ENCODE measurements around the gene CYSTM1. TPM values are rescaled to one million over a fixed set of nuclear protein-coding genes. Genes with fewer than 3 reads are reported as not detected.

Gene CYSTM1
- total and polyA plus RNA-seq, 2 donors (not counting 1 experiment from before 2014, with no cell fraction given): 6.2 to 17.0 TPM

DNA sequence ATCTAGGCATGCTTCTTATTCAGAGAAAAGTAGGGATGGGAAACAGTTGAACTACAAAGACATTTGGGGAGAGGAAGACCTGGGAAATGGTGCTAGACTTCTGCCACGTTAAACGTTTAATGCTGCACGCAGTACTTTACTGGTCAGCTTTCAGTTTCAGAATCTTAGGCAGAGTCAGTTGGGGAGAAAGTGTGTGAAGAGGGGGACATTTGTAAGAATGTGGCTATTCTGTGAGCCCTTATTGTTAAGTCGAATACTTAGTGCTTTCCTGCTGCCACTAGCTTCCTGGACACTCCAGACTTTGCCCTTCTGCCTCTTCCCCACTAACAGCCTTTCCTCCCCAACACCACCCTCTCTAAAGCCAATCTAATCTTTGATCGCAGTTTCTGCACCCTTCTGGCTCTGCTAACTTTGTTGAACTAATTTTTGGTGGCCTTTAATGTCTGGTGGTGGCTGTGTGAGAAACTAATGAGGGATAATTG, 6.1 kb downstream of the CYSTM1 start:
- no peak for TF ChIP-seq EZH2 (IDR thresholded peaks at IDR 0.05; ENCODE audit: borderline replicate concordance, insufficient read depth, low read depth, low read length, poor library complexity, severe bottlenecking)
- TF ChIP-seq, protein P1, sequence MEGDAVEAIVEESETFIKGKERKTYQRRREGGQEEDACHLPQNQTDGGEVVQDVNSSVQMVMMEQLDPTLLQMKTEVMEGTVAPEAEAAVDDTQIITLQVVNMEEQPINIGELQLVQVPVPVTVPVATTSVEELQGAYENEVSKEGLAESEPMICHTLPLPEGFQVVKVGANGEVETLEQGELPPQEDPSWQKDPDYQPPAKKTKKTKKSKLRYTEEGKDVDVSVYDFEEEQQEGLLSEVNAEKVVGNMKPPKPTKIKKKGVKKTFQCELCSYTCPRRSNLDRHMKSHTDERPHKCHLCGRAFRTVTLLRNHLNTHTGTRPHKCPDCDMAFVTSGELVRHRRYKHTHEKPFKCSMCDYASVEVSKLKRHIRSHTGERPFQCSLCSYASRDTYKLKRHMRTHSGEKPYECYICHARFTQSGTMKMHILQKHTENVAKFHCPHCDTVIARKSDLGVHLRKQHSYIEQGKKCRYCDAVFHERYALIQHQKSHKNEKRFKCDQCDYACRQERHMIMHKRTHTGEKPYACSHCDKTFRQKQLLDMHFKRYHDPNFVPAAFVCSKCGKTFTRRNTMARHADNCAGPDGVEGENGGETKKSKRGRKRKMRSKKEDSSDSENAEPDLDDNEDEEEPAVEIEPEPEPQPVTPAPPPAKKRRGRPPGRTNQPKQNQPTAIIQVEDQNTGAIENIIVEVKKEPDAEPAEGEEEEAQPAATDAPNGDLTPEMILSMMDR (IDR thresholded peaks at IDR 0.05): no peak
- Histone ChIP-seq H2AFZ (ENCODE audit: insufficient read depth, low read depth, low read length, poor library complexity, severe bottlenecking) (no peak overlapping the region), H3K27me3 (replicated peaks in 1 of 4; ENCODE audit: control extremely low read depth in 1 of 4, control insufficient read depth in 3 of 4, insufficient read depth in 4 of 4, low read length in 3 of 4) (peaks cover 0 to 3% (median 0%) of the 10 kb centered on the region in 4 experiments), H3K9me3 (ENCODE audit: control extremely low read depth in 1 of 3, control insufficient read depth in 2 of 3, insufficient read depth in 1 of 3, low read length in 2 of 3) (no peaks in the 10 kb centered on the region), H3K9ac (ENCODE audit: low read length) (no peak overlapping the region), H3K79me2 (ENCODE audit: control insufficient read depth, insufficient read depth, low read length) (peaks cover under 1% of the 10 kb centered on the region), H3K27ac (ENCODE audit: low read length in 2 of 2) (no peak overlapping the region), H3K4me2 (replicated peaks; ENCODE audit: low read depth, low read length, poor library complexity, severe bottlenecking) (peak overlapping the region; percentile 1), H3K4me1 (ENCODE audit: control insufficient read depth in 2 of 2, insufficient read depth in 2 of 2, low read length in 2 of 2) (peaks cover under 1 to 4% of the 10 kb centered on the region in 2 donors), H3K36me3 (replicated peaks in 1 of 2; ENCODE audit: control extremely low read depth in 1 of 2, control insufficient read depth in 1 of 2, extremely low read depth in 1 of 2, insufficient read depth in 2 of 2, low read length in 1 of 2) (no peaks in the 10 kb centered on the region), H3K4me3 (ENCODE audit: control extremely low read depth in 1 of 5, extremely low read depth in 1 of 5, insufficient read depth in 1 of 5, low read depth in 2 of 5, low read length in 4 of 5) (no peak overlapping the region), H4K20me1 (ENCODE audit: control insufficient read depth, insufficient read depth, low read length, poor library complexity, severe bottlenecking) (no peaks in the 10 kb centered on the region)
- Mint-ChIP-seq H3K4me1 (peaks cover under 1% of the 10 kb centered on the region), H3K27ac (no peak overlapping the region), H3K27me3 (no peaks in the 10 kb centered on the region), H3K9me3 (ENCODE audit: insufficient read depth) (no peaks in the 10 kb centered on the region), H3K4me3 (no peak overlapping the region)
- ATAC-seq (ENCODE audit: low read depth): no peak
- 77% methylated on average over 3 of the region's 5 CpGs for WGBS (ENCODE audit: insufficient coverage)
- DNase-seq: no peak
- intact Hi-C loops (cut with micrococcal nuclease): no loop called here
- ChIA-PET CTCF (no interaction called here), POLR2A (no interaction called here)

DNA sequence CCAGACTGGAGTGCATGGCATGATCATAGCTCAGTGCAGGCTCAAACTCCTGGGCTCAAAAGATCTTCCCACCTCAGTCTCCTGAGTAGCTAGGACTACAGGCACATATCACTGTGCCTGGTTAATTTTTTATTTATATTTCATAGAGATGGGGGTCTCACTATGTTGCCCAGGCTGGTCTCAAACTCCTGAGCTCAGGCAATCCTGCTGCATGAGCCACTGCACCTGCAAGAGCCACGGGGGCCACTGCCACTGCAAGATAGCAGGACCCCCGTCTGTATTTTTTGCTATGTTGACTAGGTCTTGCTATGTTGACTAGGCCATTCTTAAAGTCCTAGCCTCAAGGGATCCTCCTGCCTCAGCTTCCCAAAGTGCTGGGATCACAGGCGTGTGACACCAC, 6.5 kb downstream of the CYSTM1 start:
- no peak overlapping the region for H3K4me3 Mint-ChIP-seq

More for the DNA sequence above, 6.5 kb downstream of the CYSTM1 start:
- Mint-ChIP-seq H3K4me1 (no peaks in the 10 kb centered on the region), H3K27ac (no peak overlapping the region), H3K27me3 (no peaks in the 10 kb centered on the region), H3K9me3 (ENCODE audit: insufficient read depth) (no peaks in the 10 kb centered on the region)
- intact Hi-C loops (cut with micrococcal nuclease): no loop called here
- H2AFZ ChIP-seq (ENCODE audit: insufficient read depth, low read depth, low read length, poor library complexity, severe bottlenecking): no peak overlapping the region
- H3K4me3 ChIP-seq (ENCODE audit: control extremely low read depth in 1 of 5, extremely low read depth in 1 of 5, insufficient read depth in 1 of 5, low read depth in 2 of 5, low read length in 4 of 5): no peak overlapping the region
- no peaks in the 10 kb centered on the region for H3K27me3 ChIP-seq (replicated peaks in 1 of 4; ENCODE audit: control extremely low read depth in 1 of 4, control insufficient read depth in 3 of 4, insufficient read depth in 4 of 4, low read length in 3 of 4)
- no peak overlapping the region for H3K27ac ChIP-seq (ENCODE audit: low read length in 2 of 2)
- no peak overlapping the region for H3K9ac ChIP-seq (ENCODE audit: low read length)
- WGBS (ENCODE audit: insufficient coverage): 87% methylated on average over 2 of the region's 3 CpGs
- no peak for ATAC-seq (ENCODE audit: low read depth)
- H4K20me1 ChIP-seq (ENCODE audit: control insufficient read depth, insufficient read depth, low read length, poor library complexity, severe bottlenecking): no peaks in the 10 kb centered on the region
- H3K79me2 ChIP-seq (ENCODE audit: control insufficient read depth, insufficient read depth, low read length): no peaks in the 10 kb centered on the region
- TF ChIP-seq EZH2 (IDR thresholded peaks at IDR 0.05; ENCODE audit: borderline replicate concordance, insufficient read depth, low read depth, low read length, poor library complexity, severe bottlenecking): no peak
- TF ChIP-seq, protein P1 (IDR thresholded peaks at IDR 0.05): no peak
- ChIA-PET CTCF (no interaction called here), POLR2A (no interaction called here)
- H3K4me1 ChIP-seq (ENCODE audit: control insufficient read depth in 2 of 2, insufficient read depth in 2 of 2, low read length in 2 of 2): no peaks in the 10 kb centered on the region
- no peak overlapping the region for H3K4me2 ChIP-seq (replicated peaks; ENCODE audit: low read depth, low read length, poor library complexity, severe bottlenecking)
- H3K9me3 ChIP-seq (ENCODE audit: control extremely low read depth in 1 of 3, control insufficient read depth in 2 of 3, insufficient read depth in 1 of 3, low read length in 2 of 3): no peaks in the 10 kb centered on the region
- H3K36me3 ChIP-seq (replicated peaks in 1 of 2; ENCODE audit: control extremely low read depth in 1 of 2, control insufficient read depth in 1 of 2, extremely low read depth in 1 of 2, insufficient read depth in 2 of 2, low read length in 1 of 2): no peaks in the 10 kb centered on the region
- no peak for DNase-seq

Measured in B cell (primary cell).